Metanephros (tissue), 2 donors: ENCODE results near the gene CYP11A1. TPM values are rescaled to one million over a fixed set of nuclear protein-coding genes. Genes with fewer than 3 reads are reported as not detected.

Experiments used
- small RNA-seq: library from RNA; depleted of rRNA; stranded (forward); fragments of <200 nt; gene quantifications from one replicate; pipeline ENCODE3, GENCODE V24; 2014; ENCODE audit warnings: low replicate concordance
- total RNA-seq: library from RNA; depleted of rRNA; stranded (reverse); fragments of >200 nt; gene quantifications from one replicate; pipeline ENCODE4 v1.2.3, GENCODE V29; 2014

CYP11A1 gene
- total RNA-seq, result 1.9 TPM

DNA sequence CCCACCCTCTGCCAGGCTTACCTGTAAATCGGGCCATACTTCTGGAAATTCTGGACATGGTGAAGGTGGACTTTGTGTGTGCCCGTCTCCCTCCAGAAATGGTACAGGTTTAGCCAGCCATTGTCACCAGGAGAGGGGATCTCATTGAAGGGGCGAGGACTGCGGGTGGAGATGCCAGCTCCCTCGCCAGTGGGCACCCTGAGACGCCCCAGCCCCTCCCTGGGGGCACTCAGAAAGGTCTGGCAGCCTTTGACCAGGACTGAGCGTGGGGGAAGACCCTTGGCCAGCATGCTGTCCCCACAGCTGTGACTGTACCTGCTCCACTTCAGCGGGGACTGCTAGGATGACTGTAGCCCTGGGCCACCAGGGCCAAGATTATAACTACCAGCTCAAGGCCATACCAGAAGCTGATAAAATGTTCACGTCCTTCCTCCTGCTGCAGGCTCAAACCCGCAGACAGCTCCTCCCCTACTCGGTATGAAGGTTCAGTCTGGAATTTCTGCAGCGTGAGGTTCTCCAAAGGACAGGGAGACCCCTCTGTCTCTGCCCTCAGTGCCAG is at the start of gene CYP11A1:
CYP11A1 (minus strand) TSS at position 351 of the 559 bp plus-strand sequence; CDS start at position 290, 61 bp downstream.

Small RNA genes within 50 kb of the gene (small RNA-seq; reads per million reads assigned to genes)
- gene MIR6881, result not detected

Other genes starting within 250 kb of the CYP11A1 start
- 2.2 TPM for gene ISLR2, start 237.1 kb downstream of the CYP11A1 start, total RNA-seq
- 70.4 TPM for gene ISLR, start 193.9 kb downstream of the CYP11A1 start, total RNA-seq
- gene STRA6, start 164.9 kb downstream of the CYP11A1 start, total RNA-seq, result 14.9 TPM
- 2.9 TPM for gene CCDC33, start 131.3 kb downstream of the CYP11A1 start, total RNA-seq
- gene SEMA7A, start 66.3 kb upstream of the CYP11A1 start, total RNA-seq, result 6.2 TPM
- 36.9 TPM for gene UBL7, start 93.5 kb upstream of the CYP11A1 start, total RNA-seq
- 9.3 TPM for gene ARID3B, start 173.6 kb upstream of the CYP11A1 start, total RNA-seq
- gene CLK3, start 248.2 kb upstream of the CYP11A1 start, total RNA-seq, result 79.2 TPM